D721Med (cell line): ENCODE results near the gene FHL2.

Source experiments
- DNase-seq: peaks from one replicate; pipeline ENCODE4 v3.0.0; 2011; ENCODE audit warnings: low spot score; ENCODE audit not compliant: insufficient read length
- FAIRE-seq: peaks from 2 replicates; lab custom pipeline; 2011; peaks lifted over from hg19 to GRCh38; lab: Jason Lieb, UNC
- TF ChIP-seq, protein P1 (sequence below): IDR thresholded peaks from 2 replicates; pipeline ENCODE4 v1.5.1; 2012; ENCODE audit warnings: mild to moderate bottlenecking, control low read depth; ENCODE audit not compliant: insufficient read depth; ENCODE audit errors: missing control alignments

Gene FHL2

DNA sequence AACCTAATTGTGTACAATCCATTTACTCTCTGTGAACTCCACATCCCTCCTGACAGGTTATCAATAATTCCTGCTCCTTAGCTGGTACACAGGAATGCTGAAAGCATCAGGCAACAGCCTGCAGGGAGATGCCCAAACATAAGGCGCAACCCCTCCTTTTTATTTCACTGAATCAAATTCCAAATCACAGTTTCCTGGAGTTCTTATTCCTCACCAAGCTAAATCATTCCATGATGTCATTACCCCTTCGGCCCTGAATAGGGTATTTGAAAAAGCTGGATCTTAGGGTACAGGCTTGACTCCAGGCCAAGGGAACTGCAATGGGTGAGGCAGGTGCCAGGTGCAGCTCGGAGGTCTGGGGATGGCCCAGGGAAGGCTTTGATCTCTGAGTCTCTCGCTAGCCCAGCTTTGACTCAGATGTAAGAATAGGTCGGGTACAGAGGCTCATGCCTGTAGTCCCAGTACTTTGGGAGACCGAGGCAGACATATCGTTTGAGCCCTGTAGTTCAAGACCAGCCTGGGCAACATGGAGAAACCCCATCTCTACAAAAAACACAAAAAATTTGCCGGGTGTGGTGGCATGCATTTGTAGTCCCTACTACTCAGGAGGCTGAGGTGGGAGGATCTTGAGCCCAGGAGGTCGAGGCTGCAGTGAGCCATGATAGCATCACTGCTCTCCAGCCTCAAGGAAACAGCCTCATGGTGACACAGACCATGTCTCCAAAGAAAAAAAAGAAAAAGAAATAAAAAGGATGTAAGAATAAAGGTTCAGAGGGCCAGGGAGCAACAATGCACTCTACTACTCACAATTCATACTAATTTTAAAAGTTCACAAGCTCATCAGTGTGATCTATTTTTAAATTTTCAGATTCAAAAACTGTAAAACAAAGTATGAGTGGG lies 6.8 kb downstream of the FHL2 start:
- DNase-seq, result no peak
- TF ChIP-seq, protein P1, sequence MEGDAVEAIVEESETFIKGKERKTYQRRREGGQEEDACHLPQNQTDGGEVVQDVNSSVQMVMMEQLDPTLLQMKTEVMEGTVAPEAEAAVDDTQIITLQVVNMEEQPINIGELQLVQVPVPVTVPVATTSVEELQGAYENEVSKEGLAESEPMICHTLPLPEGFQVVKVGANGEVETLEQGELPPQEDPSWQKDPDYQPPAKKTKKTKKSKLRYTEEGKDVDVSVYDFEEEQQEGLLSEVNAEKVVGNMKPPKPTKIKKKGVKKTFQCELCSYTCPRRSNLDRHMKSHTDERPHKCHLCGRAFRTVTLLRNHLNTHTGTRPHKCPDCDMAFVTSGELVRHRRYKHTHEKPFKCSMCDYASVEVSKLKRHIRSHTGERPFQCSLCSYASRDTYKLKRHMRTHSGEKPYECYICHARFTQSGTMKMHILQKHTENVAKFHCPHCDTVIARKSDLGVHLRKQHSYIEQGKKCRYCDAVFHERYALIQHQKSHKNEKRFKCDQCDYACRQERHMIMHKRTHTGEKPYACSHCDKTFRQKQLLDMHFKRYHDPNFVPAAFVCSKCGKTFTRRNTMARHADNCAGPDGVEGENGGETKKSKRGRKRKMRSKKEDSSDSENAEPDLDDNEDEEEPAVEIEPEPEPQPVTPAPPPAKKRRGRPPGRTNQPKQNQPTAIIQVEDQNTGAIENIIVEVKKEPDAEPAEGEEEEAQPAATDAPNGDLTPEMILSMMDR, result no peak
- FAIRE-seq, result no peak

DNA sequence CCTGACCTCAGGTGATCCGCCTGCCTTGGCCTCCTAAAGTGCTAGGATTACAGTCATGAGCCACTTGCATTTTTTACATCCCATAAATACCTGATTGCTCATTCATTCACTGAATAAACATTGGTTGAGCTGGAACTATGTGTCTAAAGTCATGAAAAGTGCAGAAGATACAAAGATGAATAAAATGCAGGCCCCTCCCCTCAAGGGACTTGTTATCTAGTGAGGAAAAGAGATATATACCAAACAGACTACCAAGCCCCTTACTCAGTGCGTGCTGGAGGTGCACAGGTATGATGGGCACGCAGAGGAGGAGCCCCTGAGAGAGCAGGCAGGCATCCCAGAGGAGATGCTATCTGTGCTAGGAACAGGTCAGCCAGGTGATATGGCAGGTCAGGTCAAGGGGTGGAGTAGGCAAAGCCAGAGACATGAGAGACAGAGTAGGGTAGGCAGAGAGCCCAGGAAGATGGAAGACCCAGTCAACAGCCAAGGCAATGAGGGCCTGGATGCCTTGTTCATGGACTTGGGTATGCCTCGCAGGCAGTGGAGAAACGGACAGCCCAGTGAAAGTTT lies 7.7 kb downstream of the FHL2 start:
- no peak for DNase-seq
- TF ChIP-seq, protein P1, result no peak
- no peak for FAIRE-seq

DNA sequence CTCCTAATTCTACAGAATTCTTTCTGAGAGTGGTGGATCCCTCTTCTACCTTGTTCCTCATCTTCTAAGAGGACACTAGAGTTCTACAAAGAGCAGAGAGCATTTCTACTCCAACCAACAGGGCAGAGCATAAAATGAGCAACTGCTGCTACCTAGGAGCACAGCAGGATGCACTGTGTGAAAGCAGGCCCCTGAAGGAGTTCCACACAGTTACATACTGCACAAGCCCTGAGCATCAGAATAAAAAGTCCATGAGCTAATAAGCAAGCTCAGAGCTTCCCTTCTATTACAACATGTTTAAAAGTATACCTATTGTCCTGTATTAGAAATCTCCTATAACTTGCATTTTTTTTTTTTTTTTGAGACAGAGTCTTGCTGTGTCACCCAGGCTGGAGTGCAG lies 8.4 kb downstream of the FHL2 start:
- FAIRE-seq, result no peak
- no peak for DNase-seq
- TF ChIP-seq, protein P1, result no peak

DNA sequence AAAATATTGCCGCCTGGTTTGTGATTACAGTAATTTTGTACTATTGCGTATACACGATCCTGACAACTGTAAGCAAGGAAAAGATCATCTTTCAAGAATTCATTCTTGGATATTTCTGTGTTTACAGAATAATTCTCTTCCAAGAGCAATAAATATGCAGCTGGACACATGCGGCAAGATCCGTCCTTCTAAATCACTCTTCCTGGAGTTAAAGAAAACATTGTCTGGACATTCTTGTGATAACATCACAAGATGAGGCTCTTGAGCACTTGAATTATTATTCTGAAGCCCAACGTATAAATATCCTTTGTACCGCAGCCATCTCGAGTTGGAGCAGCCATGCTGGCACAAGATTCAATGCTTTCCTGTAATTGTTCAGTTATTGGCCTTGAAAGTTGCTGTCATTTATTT lies 9.9 kb downstream of the FHL2 start:
- DNase-seq (no peak), FAIRE-seq (no peak)
- TF ChIP-seq, protein P1, result no peak

DNA sequence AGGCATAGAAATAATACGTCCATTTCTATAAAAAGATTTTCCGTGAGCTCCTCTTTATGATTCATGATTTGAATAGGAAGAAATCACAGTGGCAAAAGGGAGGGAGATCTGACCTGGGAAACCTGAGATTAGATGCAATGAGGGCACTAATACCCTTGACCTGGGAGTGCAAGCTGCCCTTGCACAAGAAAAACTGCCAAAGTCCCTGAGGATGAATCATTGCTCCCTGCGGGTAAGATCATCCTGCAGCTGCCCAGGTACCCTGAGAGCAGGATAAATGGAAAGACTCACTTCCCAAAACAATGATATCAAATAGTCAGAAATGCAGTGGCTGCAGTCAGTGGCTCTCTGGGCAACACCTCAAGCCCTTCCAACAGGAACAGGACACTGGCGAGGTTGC lies 11.6 kb downstream of the FHL2 start:
- FAIRE-seq, result no peak
- TF ChIP-seq, protein P1, result no peak
- no peak for DNase-seq

DNA sequence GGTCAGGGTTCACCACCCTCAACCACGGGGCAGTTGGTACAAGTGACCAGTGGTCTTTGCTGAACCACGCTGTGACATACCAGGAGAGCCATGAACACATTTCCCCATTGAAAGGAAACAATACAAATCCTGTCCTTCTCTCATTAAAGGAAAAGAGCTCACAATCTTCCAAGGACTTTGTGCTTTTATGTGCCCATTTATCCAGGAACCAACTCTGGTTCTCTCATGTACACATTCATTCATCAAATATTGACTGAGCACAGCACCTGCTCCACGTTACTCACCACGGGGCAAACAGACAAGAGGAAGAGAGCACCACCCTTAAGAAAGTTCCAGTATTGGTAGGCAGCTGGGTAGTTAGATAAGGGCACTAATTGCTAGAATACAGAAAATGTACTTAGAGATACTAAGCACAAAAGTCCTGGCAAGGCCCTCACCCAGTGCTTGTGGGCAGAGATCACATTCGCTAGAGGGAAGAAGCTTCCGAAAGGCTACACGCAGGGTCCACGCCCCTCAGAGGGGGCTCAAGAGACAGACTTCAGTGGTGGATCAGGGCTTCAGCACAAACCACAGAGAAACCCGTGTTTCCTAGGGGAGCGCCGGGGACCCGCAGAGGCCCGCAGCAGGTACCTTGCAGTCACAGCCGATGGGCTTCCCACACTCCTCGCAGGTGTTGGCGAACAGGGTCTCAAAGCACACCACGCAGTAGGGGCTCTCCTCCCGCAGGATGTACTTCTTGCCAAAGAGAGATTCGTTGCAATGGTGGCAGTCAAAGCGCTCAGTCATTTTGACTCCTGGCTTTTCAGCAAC lies 12.9 kb downstream of the FHL2 start:
- TF ChIP-seq, protein P1, result no peak
- DNase-seq, result no peak
- FAIRE-seq, result no peak
